ENCODE data around the gene RHOBTB3.

- TF ChIP-seq CTCF (IDR thresholded peaks at IDR 0.05) = no peak
- no peak for TF ChIP-seq POLR2A (IDR thresholded peaks at IDR 0.05)
Measured at GRCh38 chr5:95682891-95683290, 48.2 kb upstream of the RHOBTB3 start, which contains the start of gene SPATA9.

Measured in uterus (tissue), 2 donors.